HepG2 (cell line): Measurements from ENCODE around the gene RHBDD1. TPM values are rescaled to one million over a fixed set of nuclear protein-coding genes. Genes with fewer than 3 reads are reported as not detected.
A peak's percentile ranks its signal among the peaks of the same experiment; 100 is the strongest.

ENCODE experiments used
- ARNT2 ChIP-seq: sonication (generic); formaldehyde crosslinking; IDR thresholded peaks from 2 replicates; pipeline ENCODE4 v1.8.0; 2022; ENCODE audit warnings: mild to moderate bottlenecking, low read depth, missing genetic modification reagents, moderate library complexity
- PLRG1 ChIP-seq: fragments of 450-650 bp; conservative IDR thresholded peaks from 2 replicates; pipeline ENCODE4 v1.6.1; 2016
- SNAPC2 ChIP-seq: sonication (generic); formaldehyde crosslinking; IDR thresholded peaks from 2 replicates; pipeline ENCODE4 v1.8.1; 2022; ENCODE audit warnings: mild to moderate bottlenecking, missing genetic modification reagents
- THAP11 ChIP-seq: IDR thresholded peaks from 2 replicates; pipeline ENCODE4 v1.6.1; 2016; ENCODE audit warnings: missing biosample characterization, missing genetic modification reagents
- ZNF205 ChIP-seq: IDR thresholded peaks from 2 replicates; pipeline ENCODE4 v1.6.1; 2018; ENCODE audit warnings: missing biosample characterization, missing genetic modification reagents
- ZNF335 ChIP-seq: sonication (generic); formaldehyde crosslinking; IDR thresholded peaks from 2 replicates; pipeline ENCODE4 v1.4.0; 2020; ENCODE audit warnings: missing genetic modification reagents
- ZNF383 ChIP-seq: sonication (generic); formaldehyde crosslinking; IDR thresholded peaks from 2 replicates; pipeline ENCODE4 v1.4.0; 2020; ENCODE audit warnings: missing genetic modification reagents, mild to moderate bottlenecking, borderline replicate concordance
- ZNF891 ChIP-seq: sonication (generic); formaldehyde crosslinking; IDR thresholded peaks from 2 replicates; pipeline ENCODE4 v1.5.0; 2020; ENCODE audit warnings: mild to moderate bottlenecking, missing genetic modification reagents
- polyA plus RNA-seq, 8 experiments: library from polyadenylated mRNA; depleted of rRNA in 3 of 8; stranded (reverse) in 7 of 8; unstranded in 1 of 8; fragments of >200 nt; fragmentation: Illumina TruSeq in 4 of 8; extraction: Trizol in 4 of 8; gene quantifications; 2 replicates each; pipeline versions ENCODE4 v1.2.1 to v1.2.3, GENCODE V29; 2011 to 2016; ENCODE audit warnings: low read depth in 4 of 8, missing spikeins in 1 of 8, mixed read lengths in 1 of 8; ENCODE audit not compliant: insufficient read depth in 1 of 8
- total RNA-seq, 5 experiments: library from RNA; depleted of rRNA; stranded (reverse); fragments of >200 nt; fragmentation: Illumina TruSeq; extraction: Trizol; gene quantifications; 2 replicates each; pipeline ENCODE4 v1.2.3, GENCODE V29; 2016; ENCODE audit warnings: low read depth in 1 of 5
- TF ChIP-seq, protein P1 (sequence below), 2 experiments: fragments of 450-650 bp in 1 of 2; sonication (generic) in 1 of 2; formaldehyde crosslinking; IDR thresholded peaks; 2 replicates each; pipeline versions ENCODE4 v1.5.0 to v1.8.0; 2020 to 2022; ENCODE audit warnings: mild to moderate bottlenecking in 1 of 2, missing genetic modification reagents in 1 of 2
- TF ChIP-seq, protein P2 (sequence below): sonication (generic); formaldehyde crosslinking; IDR thresholded peaks from 2 replicates; pipeline ENCODE4 v1.4.0; 2020; ENCODE audit warnings: missing genetic modification reagents; ENCODE audit errors: not compliant biosample characterization
- TF ChIP-seq, protein P3 (sequence below), 2 experiments: sonication (generic) in 1 of 2; formaldehyde crosslinking in 1 of 2; IDR thresholded peaks; 2 replicates each; pipeline versions ENCODE4 v1.6.1 to v1.9.0; 2014 to 2022; ENCODE audit warnings: antibody characterized with exemption in 1 of 2, borderline replicate concordance in 1 of 2, inconsistent platforms in 1 of 2, low read depth in 1 of 2, missing genetic modification reagents in 1 of 2
- TF ChIP-seq, protein P4 (sequence below): sonication (generic); formaldehyde crosslinking; IDR thresholded peaks from 2 replicates; pipeline ENCODE4 v1.4.0; 2020; ENCODE audit warnings: missing genetic modification reagents
- TF ChIP-seq, protein P5 (sequence below): sonication (generic); formaldehyde crosslinking; IDR thresholded peaks from 2 replicates; pipeline ENCODE4 v1.8.1; 2023; ENCODE audit warnings: mild to moderate bottlenecking, inconsistent platforms, moderate library complexity, missing genetic modification reagents, borderline replicate concordance
- TF ChIP-seq, protein P6 (sequence below): sonication (generic); formaldehyde crosslinking; IDR thresholded peaks from 2 replicates; pipeline ENCODE4 v1.5.0; 2020; ENCODE audit warnings: mild to moderate bottlenecking, missing genetic modification reagents, moderate library complexity

The RHBDD1 gene
- total and polyA plus RNA-seq, 2 of the 13 experiments (the other 11 are each of a cell fraction or from before 2014, with no cell fraction given) = 8.2 to 9.5 TPM

DNA sequence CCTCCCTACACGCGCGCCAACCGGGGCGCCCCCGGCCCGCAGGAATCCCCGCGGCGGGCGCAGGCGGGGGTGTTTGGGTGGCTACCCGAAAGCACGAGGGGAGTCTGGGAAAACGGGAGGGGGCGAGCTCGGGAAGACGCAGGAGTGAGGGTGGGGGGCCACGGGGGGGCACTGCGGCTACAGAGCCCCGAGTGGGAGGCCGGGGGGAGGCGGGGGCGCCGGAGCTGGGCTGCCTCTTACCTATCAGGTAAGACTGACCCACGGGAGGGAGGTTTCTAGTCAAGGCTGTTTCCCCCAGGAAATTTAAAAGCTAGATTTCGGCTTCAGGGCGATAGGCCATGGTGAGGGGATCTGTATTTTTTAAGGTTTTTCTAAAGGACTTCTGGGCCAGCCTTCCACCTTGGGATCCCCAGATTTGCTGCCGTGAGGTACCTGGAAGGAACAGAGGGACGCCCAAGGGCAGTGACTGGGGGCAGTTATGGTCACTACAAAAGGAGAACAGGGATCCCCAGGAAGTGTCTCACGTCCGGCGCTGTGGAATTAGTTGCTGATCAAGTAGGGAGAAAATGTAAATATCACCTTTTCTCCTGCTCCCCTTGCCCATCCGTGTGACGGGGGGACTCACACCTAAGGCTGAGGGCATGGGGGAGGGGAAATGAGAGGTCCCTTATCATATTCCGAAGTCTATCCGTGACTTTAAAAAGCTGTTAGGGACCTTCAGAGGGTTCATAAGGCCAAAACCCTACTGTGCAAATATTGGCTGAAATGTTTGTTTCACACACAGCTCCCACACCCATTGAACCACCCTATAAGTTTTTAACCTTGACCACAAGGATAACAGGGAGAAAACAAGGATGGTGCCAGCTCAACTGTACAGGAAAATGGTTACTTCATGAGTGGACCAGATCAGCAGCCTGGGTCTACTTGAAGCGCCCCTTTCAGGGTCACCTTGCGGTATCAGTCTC, 35.6 kb upstream of the RHBDD1 start (continued):
- TF ChIP-seq, protein P1, sequence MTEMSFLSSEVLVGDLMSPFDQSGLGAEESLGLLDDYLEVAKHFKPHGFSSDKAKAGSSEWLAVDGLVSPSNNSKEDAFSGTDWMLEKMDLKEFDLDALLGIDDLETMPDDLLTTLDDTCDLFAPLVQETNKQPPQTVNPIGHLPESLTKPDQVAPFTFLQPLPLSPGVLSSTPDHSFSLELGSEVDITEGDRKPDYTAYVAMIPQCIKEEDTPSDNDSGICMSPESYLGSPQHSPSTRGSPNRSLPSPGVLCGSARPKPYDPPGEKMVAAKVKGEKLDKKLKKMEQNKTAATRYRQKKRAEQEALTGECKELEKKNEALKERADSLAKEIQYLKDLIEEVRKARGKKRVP (CRISPR knock-in tag; IDR thresholded peaks at IDR 0.05) = peak in 1 of 2 experiments; percentile 62; a peak in 2 of 4 replicates
- peak; percentile 55; the same call in 1 of the 2 replicates for TF ChIP-seq ZNF205 (CRISPR knock-in tag)
- peak; percentile 83 for TF ChIP-seq ZNF335 (CRISPR knock-in tag)
- TF ChIP-seq, protein P2, sequence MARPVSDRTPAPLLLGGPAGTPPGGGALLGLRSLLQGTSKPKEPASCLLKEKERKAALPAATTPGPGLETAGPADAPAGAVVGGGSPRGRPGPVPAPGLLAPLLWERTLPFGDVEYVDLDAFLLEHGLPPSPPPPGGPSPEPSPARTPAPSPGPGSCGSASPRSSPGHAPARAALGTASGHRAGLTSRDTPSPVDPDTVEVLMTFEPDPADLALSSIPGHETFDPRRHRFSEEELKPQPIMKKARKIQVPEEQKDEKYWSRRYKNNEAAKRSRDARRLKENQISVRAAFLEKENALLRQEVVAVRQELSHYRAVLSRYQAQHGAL (CRISPR knock-in tag) = no peak
- TF ChIP-seq ARNT2 (CRISPR knock-in tag) = no peak; the same call in 1 of the 2 replicates
- TF ChIP-seq, protein P3, sequence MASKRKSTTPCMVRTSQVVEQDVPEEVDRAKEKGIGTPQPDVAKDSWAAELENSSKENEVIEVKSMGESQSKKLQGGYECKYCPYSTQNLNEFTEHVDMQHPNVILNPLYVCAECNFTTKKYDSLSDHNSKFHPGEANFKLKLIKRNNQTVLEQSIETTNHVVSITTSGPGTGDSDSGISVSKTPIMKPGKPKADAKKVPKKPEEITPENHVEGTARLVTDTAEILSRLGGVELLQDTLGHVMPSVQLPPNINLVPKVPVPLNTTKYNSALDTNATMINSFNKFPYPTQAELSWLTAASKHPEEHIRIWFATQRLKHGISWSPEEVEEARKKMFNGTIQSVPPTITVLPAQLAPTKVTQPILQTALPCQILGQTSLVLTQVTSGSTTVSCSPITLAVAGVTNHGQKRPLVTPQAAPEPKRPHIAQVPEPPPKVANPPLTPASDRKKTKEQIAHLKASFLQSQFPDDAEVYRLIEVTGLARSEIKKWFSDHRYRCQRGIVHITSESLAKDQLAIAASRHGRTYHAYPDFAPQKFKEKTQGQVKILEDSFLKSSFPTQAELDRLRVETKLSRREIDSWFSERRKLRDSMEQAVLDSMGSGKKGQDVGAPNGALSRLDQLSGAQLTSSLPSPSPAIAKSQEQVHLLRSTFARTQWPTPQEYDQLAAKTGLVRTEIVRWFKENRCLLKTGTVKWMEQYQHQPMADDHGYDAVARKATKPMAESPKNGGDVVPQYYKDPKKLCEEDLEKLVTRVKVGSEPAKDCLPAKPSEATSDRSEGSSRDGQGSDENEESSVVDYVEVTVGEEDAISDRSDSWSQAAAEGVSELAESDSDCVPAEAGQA (IDR thresholded peaks at IDR 0.05; ENCODE audit: low read depth) = peak; percentile 68; the same call in 1 of the 2 replicates
- TF ChIP-seq, protein P3 (CRISPR knock-in tag; IDR thresholded peaks at IDR 0.05; ENCODE audit: borderline replicate concordance) = peak; percentile 28; the same call in 1 of the 2 replicates
- TF ChIP-seq, protein P4, sequence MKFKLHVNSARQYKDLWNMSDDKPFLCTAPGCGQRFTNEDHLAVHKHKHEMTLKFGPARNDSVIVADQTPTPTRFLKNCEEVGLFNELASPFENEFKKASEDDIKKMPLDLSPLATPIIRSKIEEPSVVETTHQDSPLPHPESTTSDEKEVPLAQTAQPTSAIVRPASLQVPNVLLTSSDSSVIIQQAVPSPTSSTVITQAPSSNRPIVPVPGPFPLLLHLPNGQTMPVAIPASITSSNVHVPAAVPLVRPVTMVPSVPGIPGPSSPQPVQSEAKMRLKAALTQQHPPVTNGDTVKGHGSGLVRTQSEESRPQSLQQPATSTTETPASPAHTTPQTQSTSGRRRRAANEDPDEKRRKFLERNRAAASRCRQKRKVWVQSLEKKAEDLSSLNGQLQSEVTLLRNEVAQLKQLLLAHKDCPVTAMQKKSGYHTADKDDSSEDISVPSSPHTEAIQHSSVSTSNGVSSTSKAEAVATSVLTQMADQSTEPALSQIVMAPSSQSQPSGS (CRISPR knock-in tag) = peak; percentile 70; the same call in 1 of the 2 replicates
- TF ChIP-seq, protein P5, sequence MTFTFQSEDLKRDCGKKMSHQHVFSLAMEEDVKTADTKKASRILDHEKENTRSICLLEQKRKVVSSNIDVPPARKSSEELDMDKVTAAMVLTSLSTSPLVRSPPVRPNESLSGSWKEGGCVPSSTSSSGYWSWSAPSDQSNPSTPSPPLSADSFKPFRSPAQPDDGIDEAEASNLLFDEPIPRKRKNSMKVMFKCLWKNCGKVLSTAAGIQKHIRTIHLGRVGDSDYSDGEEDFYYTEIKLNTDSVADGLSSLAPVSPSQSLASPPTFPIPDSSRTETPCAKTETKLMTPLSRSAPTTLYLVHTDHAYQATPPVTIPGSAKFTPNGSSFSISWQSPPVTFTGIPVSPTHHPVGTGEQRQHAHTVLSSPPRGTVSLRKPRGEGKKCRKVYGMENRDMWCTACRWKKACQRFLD (CRISPR knock-in tag) = no peak
- TF ChIP-seq, protein P6, sequence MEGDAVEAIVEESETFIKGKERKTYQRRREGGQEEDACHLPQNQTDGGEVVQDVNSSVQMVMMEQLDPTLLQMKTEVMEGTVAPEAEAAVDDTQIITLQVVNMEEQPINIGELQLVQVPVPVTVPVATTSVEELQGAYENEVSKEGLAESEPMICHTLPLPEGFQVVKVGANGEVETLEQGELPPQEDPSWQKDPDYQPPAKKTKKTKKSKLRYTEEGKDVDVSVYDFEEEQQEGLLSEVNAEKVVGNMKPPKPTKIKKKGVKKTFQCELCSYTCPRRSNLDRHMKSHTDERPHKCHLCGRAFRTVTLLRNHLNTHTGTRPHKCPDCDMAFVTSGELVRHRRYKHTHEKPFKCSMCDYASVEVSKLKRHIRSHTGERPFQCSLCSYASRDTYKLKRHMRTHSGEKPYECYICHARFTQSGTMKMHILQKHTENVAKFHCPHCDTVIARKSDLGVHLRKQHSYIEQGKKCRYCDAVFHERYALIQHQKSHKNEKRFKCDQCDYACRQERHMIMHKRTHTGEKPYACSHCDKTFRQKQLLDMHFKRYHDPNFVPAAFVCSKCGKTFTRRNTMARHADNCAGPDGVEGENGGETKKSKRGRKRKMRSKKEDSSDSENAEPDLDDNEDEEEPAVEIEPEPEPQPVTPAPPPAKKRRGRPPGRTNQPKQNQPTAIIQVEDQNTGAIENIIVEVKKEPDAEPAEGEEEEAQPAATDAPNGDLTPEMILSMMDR (CRISPR knock-in tag) = peak; percentile 61
- peak; percentile 97 for TF ChIP-seq SNAPC2
- no peak for TF ChIP-seq PLRG1
- peak; percentile 63; the same call in 1 of the 2 replicates for TF ChIP-seq THAP11
- TF ChIP-seq ZNF383 (CRISPR knock-in tag) = no peak
- TF ChIP-seq ZNF891 = no peak
